ENCODE results near the gene NEMF.
A peak's percentile ranks its signal among the peaks of the same experiment; 100 is the strongest.
"Not testable (repeated sequence)": the region's sequence is repeated elsewhere in the genome, so short reads cannot be mapped to it uniquely, and the experiment has no call there.

NEMF gene

GRCh38 chr14:49852301-49853157 lies at the start of gene NEMF:
Gene NEMF, minus strand, starts transcription at chr14:49852788. Its CDS starts 35 bp downstream, at chr14:49852753.
- peak within 1 kb of the TSS; percentile 87 for H3K4me3 ChIP-seq (ENCODE audit: control insufficient read depth, low read depth, low read length)
- peak; percentile 83 for TF ChIP-seq CTCF (IDR thresholded peaks at IDR 0.05; ENCODE audit: control insufficient read depth, insufficient read depth, low read depth, low read length, missing control alignments)
- peak; percentile 45 for DNase-seq (ENCODE audit: low read depth)

- no peak for TF ChIP-seq CTCF (IDR thresholded peaks at IDR 0.05; ENCODE audit: control insufficient read depth, insufficient read depth, low read depth, low read length, missing control alignments)
- DNase-seq (ENCODE audit: low read depth): no peak
- H3K4me3 ChIP-seq (ENCODE audit: control insufficient read depth, low read depth, low read length): no peak overlapping the region
Measured at GRCh38 chr14:49900973-49901372, 48.4 kb upstream of the NEMF start.

- no peak for DNase-seq (ENCODE audit: low read depth)
- TF ChIP-seq CTCF (IDR thresholded peaks at IDR 0.05; ENCODE audit: control insufficient read depth, insufficient read depth, low read depth, low read length, missing control alignments): no peak
- H3K4me3 ChIP-seq (ENCODE audit: control insufficient read depth, low read depth, low read length): no peak overlapping the region
Measured at GRCh38 chr14:49898485-49898884, 45.9 kb upstream of the NEMF start.

GRCh38 chr14:49897965-49898364 lies 45.4 kb upstream of the NEMF start:
- no peak for DNase-seq (ENCODE audit: low read depth)
- TF ChIP-seq CTCF (IDR thresholded peaks at IDR 0.05; ENCODE audit: control insufficient read depth, insufficient read depth, low read depth, low read length, missing control alignments): no peak
- no peak overlapping the region for H3K4me3 ChIP-seq (ENCODE audit: control insufficient read depth, low read depth, low read length)

- TF ChIP-seq CTCF (IDR thresholded peaks at IDR 0.05; ENCODE audit: control insufficient read depth, insufficient read depth, low read depth, low read length, missing control alignments): no peak
- H3K4me3 ChIP-seq (ENCODE audit: control insufficient read depth, low read depth, low read length): no peak overlapping the region
- DNase-seq (ENCODE audit: low read depth): no peak
Measured at GRCh38 chr14:49897414-49897813, 44.8 kb upstream of the NEMF start.

- peak overlapping the region; percentile 15 for H3K4me3 ChIP-seq (ENCODE audit: control insufficient read depth, low read depth, low read length)
- no peak for DNase-seq (ENCODE audit: low read depth)
- TF ChIP-seq CTCF (IDR thresholded peaks at IDR 0.05; ENCODE audit: control insufficient read depth, insufficient read depth, low read depth, low read length, missing control alignments): no peak
Measured at GRCh38 chr14:49896966-49897365, 44.4 kb upstream of the NEMF start.

GRCh38 chr14:49896272-49896671 lies 43.7 kb upstream of the NEMF start:
- H3K4me3 ChIP-seq (ENCODE audit: control insufficient read depth, low read depth, low read length): peak overlapping the region; percentile 80
- DNase-seq (ENCODE audit: low read depth): not testable (repeated sequence)

Measured in AG09309 (cell line).